OCI-LY7 (cell line): ENCODE data around the gene SLC39A12. TPM values are rescaled to one million over a fixed set of nuclear protein-coding genes. Genes with fewer than 3 reads are reported as not detected.

ENCODE experiments used
- BruUV-seq: library from RNA; stranded (reverse); fragments of 400-500 nt; replicated peaks from 2 replicates; lab custom pipeline; 2021; lab: Mats Ljungman, UMichigan
- CTCF ChIA-PET: fragments of 300-600 bp; sonication (Branson Sonifier 250); formaldehyde crosslinking; loops from one replicate; lab custom pipeline; 2022; ENCODE audit warnings: antibody characterized with exemption; ENCODE audit not compliant: unreplicated experiment; lab: Charles Lee
- POLR2A ChIA-PET: fragments of 300-600 bp; sonication (Branson Sonifier 250); formaldehyde crosslinking; loops from one replicate; lab custom pipeline; 2022; ENCODE audit warnings: antibody characterized with exemption; lab: Charles Lee
- DNase-seq: peaks from one replicate; pipeline ENCODE4 v3.0.0-alpha.2; 2015; ENCODE audit warnings: low spot score
- H2AFZ ChIP-seq: fragments of 200-600 bp; sonication (generic), shearing (Covaris generic); 2 replicates; pipeline ENCODE4 v1.6.1; 2014; ENCODE audit warnings: mild to moderate bottlenecking, antibody characterized with exemption, low read length, moderate library complexity
- H3K27ac ChIP-seq: fragments of 200-600 bp; sonication (generic); 2 replicates; pipeline ENCODE4 v1.5.1; 2014; ENCODE audit warnings: mixed run types, low read depth, mild to moderate bottlenecking, moderate library complexity, low read length, inconsistent platforms; ENCODE audit not compliant: poor library complexity, severe bottlenecking
- H3K36me3 ChIP-seq: fragments of 200-600 bp; sonication (generic); 2 replicates; pipeline ENCODE4 v1.6.1; 2014; ENCODE audit warnings: mild to moderate bottlenecking, antibody characterized with exemption, low read length, moderate library complexity, mixed read lengths; ENCODE audit not compliant: insufficient read depth
- H3K4me1 ChIP-seq: fragments of 200-600 bp; sonication (generic); 2 replicates; pipeline ENCODE4 v1.5.1; 2014; ENCODE audit warnings: mild to moderate bottlenecking, low read length; ENCODE audit not compliant: insufficient read depth, poor library complexity, severe bottlenecking
- H3K4me2 ChIP-seq: fragments of 200-600 bp; sonication (generic); 2 replicates; pipeline ENCODE4 v1.6.1; 2014; ENCODE audit warnings: mild to moderate bottlenecking, low read length
- H3K4me3 ChIP-seq: fragments of 200-600 bp; sonication (generic); 2 replicates; pipeline ENCODE4 v1.5.1; 2014; ENCODE audit warnings: mild to moderate bottlenecking, low read depth, low read length; ENCODE audit not compliant: poor library complexity, severe bottlenecking
- H3K79me2 ChIP-seq: fragments of 200-600 bp; sonication (generic); 2 replicates; pipeline ENCODE4 v1.6.1; 2016; ENCODE audit warnings: low read depth, mild to moderate bottlenecking, low read length, moderate library complexity, mixed read lengths; ENCODE audit not compliant: insufficient read depth
- H3K9me2 ChIP-seq: fragments of 200-600 bp; sonication (generic); 2 replicates; pipeline ENCODE4 v1.6.1; 2016; ENCODE audit warnings: mild to moderate bottlenecking, low read length, mixed read lengths; ENCODE audit not compliant: insufficient read depth
- H3K9me3 ChIP-seq: fragments of 200-600 bp; sonication (generic); 2 replicates; pipeline ENCODE4 v1.6.1; 2014; ENCODE audit warnings: mild to moderate bottlenecking, mixed run types, low read length, mixed read lengths
- H4K20me1 ChIP-seq: fragments of 200-600 bp; sonication (generic); 2 replicates; pipeline ENCODE4 v1.6.1; 2014; ENCODE audit warnings: mild to moderate bottlenecking, antibody characterized with exemption, low read length, moderate library complexity, mixed read lengths; ENCODE audit not compliant: insufficient read depth
- EZH2phosphoT487 ChIP-seq: fragments of 200-600 bp; sonication (generic); IDR thresholded peaks from 2 replicates; pipeline ENCODE4 v1.6.1; 2018; ENCODE audit warnings: low read depth, borderline replicate concordance, mild to moderate bottlenecking, mixed run types, antibody characterized with exemption, low read length, moderate library complexity, mixed read lengths
- intact Hi-C: fragments of 100-400 bp; cut with micrococcal nuclease; formaldehyde crosslinking; loops from one replicate; pipeline ENCODE4 v1.10.0; 2022; ENCODE audit not compliant: unreplicated experiment
- total RNA-seq, 2 experiments: library from RNA; depleted of rRNA in 1 of 2; stranded (reverse); fragments of >200 nt in 1 of 2; shearing (Covaris generic) in 1 of 2; gene quantifications; 2 replicates each; pipeline ENCODE4 v1.2.3, GENCODE V29; 2014 to 2022
- TF ChIP-seq, protein P1 (sequence below): fragments of 200-600 bp; sonication (generic); conservative IDR thresholded peaks from 2 replicates; pipeline ENCODE4 v1.5.1; 2014; ENCODE audit warnings: mild to moderate bottlenecking, antibody characterized with exemption, low read length, moderate library complexity, mixed read lengths

SLC39A12 gene
- total RNA-seq, 2 experiments from 2014 or later: not detected

DNA sequence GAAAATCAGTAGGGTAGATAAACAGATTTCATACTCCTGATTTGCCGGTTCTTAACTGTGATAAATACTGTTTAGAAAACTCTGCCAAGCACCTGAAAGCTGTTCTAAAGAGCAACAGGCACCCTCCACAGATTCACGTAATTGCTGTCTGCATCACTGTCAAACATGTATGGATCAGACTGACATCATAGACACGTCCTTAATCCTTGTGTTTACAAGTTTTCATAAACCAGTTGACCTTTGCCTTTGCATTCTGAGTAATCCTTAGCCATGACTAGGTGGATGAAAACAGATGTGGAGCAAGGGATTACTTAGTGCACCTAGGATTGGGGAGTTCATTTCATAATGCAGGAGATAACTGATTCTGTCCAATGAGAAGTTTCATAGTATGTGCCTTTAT lies 41.6 kb downstream of the SLC39A12 start:
- H3K4me2 ChIP-seq: no peak overlapping the region
- peaks cover 7% of the 10 kb centered on the region for H3K4me1 ChIP-seq
- no peak overlapping the region for H3K27ac ChIP-seq
- H4K20me1 ChIP-seq: no peaks in the 10 kb centered on the region
- no TSS peak for BruUV-seq
- no peak for DNase-seq
- ChIA-PET POLR2A (interaction anchor here (1.1 kb wide), 1 partner anchor 10 kb away, joined by 5 read pairs; no protein-coding TSS in a partner anchor), CTCF (no interaction called here)
- no peaks in the 10 kb centered on the region for H3K9me3 ChIP-seq
- TF ChIP-seq, protein P1, sequence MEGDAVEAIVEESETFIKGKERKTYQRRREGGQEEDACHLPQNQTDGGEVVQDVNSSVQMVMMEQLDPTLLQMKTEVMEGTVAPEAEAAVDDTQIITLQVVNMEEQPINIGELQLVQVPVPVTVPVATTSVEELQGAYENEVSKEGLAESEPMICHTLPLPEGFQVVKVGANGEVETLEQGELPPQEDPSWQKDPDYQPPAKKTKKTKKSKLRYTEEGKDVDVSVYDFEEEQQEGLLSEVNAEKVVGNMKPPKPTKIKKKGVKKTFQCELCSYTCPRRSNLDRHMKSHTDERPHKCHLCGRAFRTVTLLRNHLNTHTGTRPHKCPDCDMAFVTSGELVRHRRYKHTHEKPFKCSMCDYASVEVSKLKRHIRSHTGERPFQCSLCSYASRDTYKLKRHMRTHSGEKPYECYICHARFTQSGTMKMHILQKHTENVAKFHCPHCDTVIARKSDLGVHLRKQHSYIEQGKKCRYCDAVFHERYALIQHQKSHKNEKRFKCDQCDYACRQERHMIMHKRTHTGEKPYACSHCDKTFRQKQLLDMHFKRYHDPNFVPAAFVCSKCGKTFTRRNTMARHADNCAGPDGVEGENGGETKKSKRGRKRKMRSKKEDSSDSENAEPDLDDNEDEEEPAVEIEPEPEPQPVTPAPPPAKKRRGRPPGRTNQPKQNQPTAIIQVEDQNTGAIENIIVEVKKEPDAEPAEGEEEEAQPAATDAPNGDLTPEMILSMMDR: no peak
- no peak for TF ChIP-seq EZH2phosphoT487
- no peaks in the 10 kb centered on the region for H3K36me3 ChIP-seq
- no peaks in the 10 kb centered on the region for H3K79me2 ChIP-seq
- intact Hi-C loops: no loop called here
- H3K9me2 ChIP-seq: no peaks in the 10 kb centered on the region; the same call in 1 of the 2 replicates
- no peak overlapping the region for H3K4me3 ChIP-seq
- H2AFZ ChIP-seq: no peak overlapping the region

DNA sequence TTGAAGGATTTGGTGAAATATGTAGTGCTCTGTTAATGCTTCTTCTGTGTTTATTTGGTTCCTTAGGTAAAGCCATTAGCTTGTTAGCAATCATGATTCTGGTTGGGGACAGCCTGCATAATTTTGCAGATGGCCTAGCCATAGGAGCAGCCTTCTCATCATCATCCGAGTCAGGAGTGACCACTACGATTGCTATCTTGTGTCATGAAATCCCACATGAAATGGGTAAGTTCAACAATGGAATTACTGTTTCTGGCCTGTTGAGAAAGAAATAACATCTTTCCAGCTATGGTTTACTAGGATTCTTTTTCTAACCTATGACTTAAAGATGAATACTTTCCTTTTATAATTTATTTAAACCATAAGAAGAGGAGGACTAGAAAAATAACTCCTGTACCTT lies 48.9 kb downstream of the SLC39A12 start:
- intact Hi-C loops: no loop called here
- Histone ChIP-seq H3K27ac (no peak overlapping the region), H4K20me1 (no peaks in the 10 kb centered on the region), H2AFZ (no peak overlapping the region), H3K4me2 (no peak overlapping the region), H3K9me3 (no peaks in the 10 kb centered on the region), H3K9me2 (no peaks in the 10 kb centered on the region), H3K36me3 (no peaks in the 10 kb centered on the region), H3K79me2 (no peaks in the 10 kb centered on the region), H3K4me3 (no peak overlapping the region), H3K4me1 (no peaks in the 10 kb centered on the region)
- POLR2A ChIA-PET: interaction anchor here (0.5 kb wide), 1 partner anchor 79 kb away, joined by 3 read pairs; no protein-coding TSS in a partner anchor
- BruUV-seq: no TSS peak
- no peak for DNase-seq
- TF ChIP-seq, protein P1: no peak
- TF ChIP-seq EZH2phosphoT487: no peak
- CTCF ChIA-PET: no interaction called here

DNA sequence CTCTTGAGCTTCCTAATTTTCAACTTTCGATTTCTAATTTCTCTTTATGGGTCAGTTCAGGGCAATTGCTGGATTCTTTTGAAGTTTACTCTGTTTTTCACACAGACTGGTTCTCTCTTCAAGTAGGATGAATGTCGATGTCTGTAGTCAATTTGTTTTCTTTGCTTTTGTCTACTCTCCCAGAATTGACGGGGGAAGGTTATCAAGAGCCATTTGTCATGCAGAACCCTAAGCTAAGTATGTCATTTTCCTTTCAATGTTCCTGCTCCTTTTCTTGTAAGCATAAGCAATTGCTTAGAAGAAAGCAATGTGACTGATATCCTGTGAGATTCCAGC lies 53.7 kb downstream of the SLC39A12 start:
- ChIA-PET CTCF (no interaction called here), POLR2A (interaction anchor here (0.7 to 0.9 kb wide), 2 partner anchors 9 to 16 kb away, joined by 3 to 4 read pairs; no protein-coding TSS in a partner anchor)
- H3K79me2 ChIP-seq: no peaks in the 10 kb centered on the region
- DNase-seq: no peak
- no TSS peak for BruUV-seq
- H3K27ac ChIP-seq: no peak overlapping the region
- H3K36me3 ChIP-seq: no peaks in the 10 kb centered on the region
- H4K20me1 ChIP-seq: no peaks in the 10 kb centered on the region
- H3K4me1 ChIP-seq: no peaks in the 10 kb centered on the region
- H2AFZ ChIP-seq: no peak overlapping the region
- intact Hi-C loops: no loop called here
- H3K9me3 ChIP-seq: no peaks in the 10 kb centered on the region
- H3K4me2 ChIP-seq: no peak overlapping the region
- no peak overlapping the region for H3K4me3 ChIP-seq
- no peaks in the 10 kb centered on the region for H3K9me2 ChIP-seq
- TF ChIP-seq EZH2phosphoT487: no peak
- TF ChIP-seq, protein P1: no peak
